ENCODE results near the gene MAP4K4. TPM values are rescaled to one million over a fixed set of nuclear protein-coding genes. Genes with fewer than 3 reads are reported as not detected.

Gene MAP4K4
- total and polyA plus RNA-seq, 2 of the 13 experiments (the other 11 are each of a cell fraction or from before 2014, with no cell fraction given) = 105 to 264 TPM

DNA sequence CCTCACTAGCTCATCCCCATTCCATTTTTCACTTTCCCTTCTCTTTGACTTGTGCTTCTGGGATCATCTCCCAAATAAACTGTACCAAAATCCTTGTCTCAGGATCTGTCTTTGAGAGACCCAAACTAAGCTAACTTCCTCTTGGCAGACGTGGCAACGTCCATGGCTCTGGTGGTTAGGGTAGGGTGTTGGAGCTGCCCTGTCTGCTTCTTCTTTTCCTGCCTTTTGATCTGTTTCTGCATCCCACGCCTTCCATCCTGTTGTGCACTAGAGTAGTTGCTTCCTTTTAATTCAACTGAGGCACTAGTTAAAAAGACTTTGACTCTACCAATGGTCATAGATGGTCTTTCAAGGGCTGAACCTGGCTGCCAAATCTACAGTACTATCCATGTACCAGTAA is 5.5 kb upstream of the MAP4K4 start:
- no peaks in the 10 kb centered on the region for H4K20me1 ChIP-seq (ENCODE audit: insufficient read depth, low read length)
- no peak overlapping the region for H3K4me3 ChIP-seq (replicated peaks in 1 of 3; ENCODE audit: insufficient read depth in 1 of 3, low read depth in 2 of 3, low read length in 3 of 3)
- H3K79me2 ChIP-seq (ENCODE audit: insufficient read depth, low read length) = no peaks in the 10 kb centered on the region
- H3K4me2 ChIP-seq (ENCODE audit: low read depth, low read length) = no peak overlapping the region
- intact Hi-C loops (cut with micrococcal nuclease; ENCODE audit: unreplicated experiment) (no loop called here), in situ Hi-C loops (cut with HindIII; ENCODE audit: extremely low pct_ligation_motif_present, low pct_unique_long_range_greater_than_20kb) (no loop called here)
- H3K9me3 ChIP-seq (ENCODE audit: low read length) = no peaks in the 10 kb centered on the region
- no peak for ATAC-seq
- no peaks in the 10 kb centered on the region for H3K36me3 ChIP-seq (replicated peaks in 1 of 2; ENCODE audit: control insufficient read depth in 1 of 2, insufficient read depth in 2 of 2, low read length in 2 of 2)
- no peak for DNase-seq (ENCODE audit: low spot score)
- WGBS (ENCODE audit: low lambda C conversion rate) = 74% methylated on average over 3 of the region's 3 CpGs
- no peak for FAIRE-seq
- no peak overlapping the region for H2AFZ ChIP-seq (ENCODE audit: low read length)
- POLR2A ChIA-PET = interaction anchor here (1.7 to 2.5 kb wide), 2 partner anchors 8 to 125 kb away, joined by 7 to 8 read pairs; no protein-coding TSS in a partner anchor
- H3K4me1 ChIP-seq (ENCODE audit: insufficient read depth, low read length) = peaks cover 76% of the 10 kb centered on the region
- no peak overlapping the region for H3K9ac ChIP-seq (ENCODE audit: insufficient read depth, low read depth, low read length)
- TF ChIP-seq ZNF552 (CRISPR knock-in tag; IDR thresholded peaks at IDR 0.05; ENCODE audit: borderline replicate concordance) (no peak), ZNF883 (CRISPR knock-in tag; IDR thresholded peaks at IDR 0.05; ENCODE audit: not compliant biosample characterization) (no peak), ATAD3A (CRISPR knock-in tag; IDR thresholded peaks at IDR 0.05) (no peak), POLR2G (IDR thresholded peaks at IDR 0.05; ENCODE audit: low read depth, low read length) (no peak), TCF7L2 (IDR thresholded peaks at IDR 0.05; ENCODE audit: low read depth, low read length) (no peak), MIXL1 (CRISPR knock-in tag; IDR thresholded peaks at IDR 0.05) (no peak), REPIN1 (CRISPR knock-in tag; IDR thresholded peaks at IDR 0.05; ENCODE audit: borderline replicate concordance, low read depth) (no peak), GABPA (IDR thresholded peaks at IDR 0.05; ENCODE audit: low read depth, low read length) (no peak), GABPA (CRISPR knock-in tag; IDR thresholded peaks at IDR 0.05; ENCODE audit: low read depth) (no peak), ZNF766 (CRISPR knock-in tag; IDR thresholded peaks at IDR 0.05; ENCODE audit: borderline replicate concordance) (no peak), MAFK (conservative IDR thresholded peaks at IDR 0.05 in 1 of 2, IDR thresholded peaks at IDR 0.05 in 1 of 2; ENCODE audit: low read length in 2 of 2) (no peak), HMGA1 (CRISPR knock-in tag; conservative IDR thresholded peaks at IDR 0.05) (no peak)
- TF ChIP-seq, protein P1, sequence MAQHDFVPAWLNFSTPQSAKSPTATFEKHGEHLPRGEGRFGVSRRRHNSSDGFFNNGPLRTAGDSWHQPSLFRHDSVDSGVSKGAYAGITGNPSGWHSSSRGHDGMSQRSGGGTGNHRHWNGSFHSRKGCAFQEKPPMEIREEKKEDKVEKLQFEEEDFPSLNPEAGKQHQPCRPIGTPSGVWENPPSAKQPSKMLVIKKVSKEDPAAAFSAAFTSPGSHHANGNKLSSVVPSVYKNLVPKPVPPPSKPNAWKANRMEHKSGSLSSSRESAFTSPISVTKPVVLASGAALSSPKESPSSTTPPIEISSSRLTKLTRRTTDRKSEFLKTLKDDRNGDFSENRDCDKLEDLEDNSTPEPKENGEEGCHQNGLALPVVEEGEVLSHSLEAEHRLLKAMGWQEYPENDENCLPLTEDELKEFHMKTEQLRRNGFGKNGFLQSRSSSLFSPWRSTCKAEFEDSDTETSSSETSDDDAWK (CRISPR knock-in tag; IDR thresholded peaks at IDR 0.05) = no peak
- TF ChIP-seq, protein P2, sequence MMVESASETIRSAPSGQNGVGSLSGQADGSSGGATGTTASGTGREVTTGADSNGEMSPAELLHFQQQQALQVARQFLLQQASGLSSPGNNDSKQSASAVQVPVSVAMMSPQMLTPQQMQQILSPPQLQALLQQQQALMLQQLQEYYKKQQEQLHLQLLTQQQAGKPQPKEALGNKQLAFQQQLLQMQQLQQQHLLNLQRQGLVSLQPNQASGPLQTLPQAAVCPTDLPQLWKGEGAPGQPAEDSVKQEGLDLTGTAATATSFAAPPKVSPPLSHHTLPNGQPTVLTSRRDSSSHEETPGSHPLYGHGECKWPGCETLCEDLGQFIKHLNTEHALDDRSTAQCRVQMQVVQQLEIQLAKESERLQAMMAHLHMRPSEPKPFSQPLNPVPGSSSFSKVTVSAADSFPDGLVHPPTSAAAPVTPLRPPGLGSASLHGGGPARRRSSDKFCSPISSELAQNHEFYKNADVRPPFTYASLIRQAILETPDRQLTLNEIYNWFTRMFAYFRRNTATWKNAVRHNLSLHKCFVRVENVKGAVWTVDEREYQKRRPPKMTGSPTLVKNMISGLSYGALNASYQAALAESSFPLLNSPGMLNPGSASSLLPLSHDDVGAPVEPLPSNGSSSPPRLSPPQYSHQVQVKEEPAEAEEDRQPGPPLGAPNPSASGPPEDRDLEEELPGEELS (CRISPR knock-in tag; IDR thresholded peaks at IDR 0.05) = no peak
- CTCF ChIA-PET (ENCODE audit: low intra/inter-chr PET ratio, low total read pairs) = no interaction called here
- no TSS peak for BruUV-seq (replicated peaks)
- no peak overlapping the region for H3K27ac ChIP-seq (ENCODE audit: extremely low read length, insufficient read depth, low read length)
- H3K27me3 ChIP-seq (ENCODE audit: control insufficient read depth in 1 of 2, insufficient read depth in 2 of 2, low read length in 2 of 2) = no peaks in the 10 kb centered on the region
